Neuronal stem cell (in vitro differentiated cells): ENCODE data around the gene FAM185A.
A peak's percentile ranks its signal among the peaks of the same experiment; 100 is the strongest.
"Not testable (repeated sequence)": the region's sequence is repeated elsewhere in the genome, so short reads cannot be mapped to it uniquely, and the experiment has no call there.

Experiments used
- DNase-seq: peaks from one replicate; pipeline ENCODE4 v3.0.0-alpha.2; 2013; ENCODE audit warnings: low spot score
- H2AFZ ChIP-seq: one replicate; pipeline ENCODE4 v1.6.1; 2013; ENCODE audit warnings: mild to moderate bottlenecking, low read length, inconsistent platforms
- H2AK5ac ChIP-seq: 2 replicates; pipeline ENCODE4 v1.6.1; 2013; ENCODE audit warnings: low read depth, mild to moderate bottlenecking, inconsistent platforms, low read length, moderate library complexity, mixed read lengths
- H2BK120ac ChIP-seq: 2 replicates; pipeline ENCODE4 v1.6.1; 2013; ENCODE audit warnings: low read depth, mild to moderate bottlenecking, inconsistent platforms, low read length, moderate library complexity, mixed read lengths
- H2BK12ac ChIP-seq: one replicate; pipeline ENCODE4 v1.6.1; 2013; ENCODE audit warnings: low read length, inconsistent platforms
- H2BK15ac ChIP-seq: 2 replicates; pipeline ENCODE4 v1.6.1; 2013; ENCODE audit warnings: mild to moderate bottlenecking, low read length, inconsistent platforms, mixed read lengths
- H2BK5ac ChIP-seq: one replicate; pipeline ENCODE4 v1.6.1; 2013; ENCODE audit warnings: inconsistent platforms, mild to moderate bottlenecking, low read length, moderate library complexity
- H3K14ac ChIP-seq: one replicate; pipeline ENCODE4 v1.6.1; 2013; ENCODE audit warnings: low read length, inconsistent platforms
- H3K18ac ChIP-seq: 2 replicates; pipeline ENCODE4 v1.6.1; 2013; ENCODE audit warnings: low read length, inconsistent platforms
- H3K23ac ChIP-seq: 2 replicates; pipeline ENCODE4 v1.6.1; 2013; ENCODE audit warnings: low read depth, mild to moderate bottlenecking, mixed read lengths, low read length, inconsistent platforms; ENCODE audit not compliant: poor library complexity
- H3K27ac ChIP-seq: replicated peaks from 3 replicates; pipeline ENCODE4 v1.5.1; 2013; ENCODE audit warnings: low read length, inconsistent platforms
- H3K27me3 ChIP-seq, 3 experiments: 2 replicates each; pipeline ENCODE4 v1.6.1; 2013; ENCODE audit warnings: low read length in 3 of 3, mild to moderate bottlenecking in 2 of 3, inconsistent platforms in 1 of 3, low read depth in 1 of 3, mixed read lengths in 1 of 3, moderate library complexity in 1 of 3; ENCODE audit not compliant: control insufficient read depth in 3 of 3, insufficient read depth in 3 of 3
- H3K36me3 ChIP-seq, 2 donors: replicated peaks in 1 of 2; 2 replicates each; pipeline ENCODE4 v1.6.1; 2013; ENCODE audit warnings: low read length in 2 of 2; ENCODE audit not compliant: control insufficient read depth in 2 of 2, insufficient read depth in 2 of 2
- H3K4ac ChIP-seq: 2 replicates; pipeline ENCODE4 v1.6.1; 2013; ENCODE audit warnings: inconsistent platforms, mild to moderate bottlenecking, low read length, moderate library complexity
- H3K4me1 ChIP-seq, 2 donors: 1 replicate in 1 of 2; 2 replicates in 1 of 2; pipeline ENCODE4 v1.6.1; 2013; ENCODE audit warnings: low read length in 2 of 2, low read depth in 1 of 2; ENCODE audit not compliant: control insufficient read depth in 2 of 2, insufficient read depth in 1 of 2
- H3K4me2 ChIP-seq: one replicate; pipeline ENCODE4 v1.6.1; 2013; ENCODE audit warnings: mild to moderate bottlenecking, low read length, inconsistent platforms; ENCODE audit not compliant: insufficient read depth, poor library complexity, severe bottlenecking
- H3K4me3 ChIP-seq, 2 donors: 2 replicates each; pipeline ENCODE4 v1.5.1; 2013; ENCODE audit warnings: low read length in 2 of 2, mild to moderate bottlenecking in 2 of 2, inconsistent platforms in 1 of 2, moderate library complexity in 1 of 2
- H3K79me1 ChIP-seq: one replicate; pipeline ENCODE4 v1.6.1; 2013; ENCODE audit warnings: low read depth, mild to moderate bottlenecking, inconsistent platforms, low read length, moderate library complexity
- H3K9ac ChIP-seq: one replicate; pipeline ENCODE4 v1.6.1; 2013; ENCODE audit warnings: mild to moderate bottlenecking, low read depth, low read length, inconsistent platforms; ENCODE audit not compliant: poor library complexity
- H3K9me3 ChIP-seq, 2 donors: replicated peaks in 1 of 2; 2 replicates each; pipeline versions ENCODE3 to v1.6.1; 2013; ENCODE audit warnings: low read length in 2 of 2, mild to moderate bottlenecking in 2 of 2, inconsistent platforms in 1 of 2, low read depth in 1 of 2, mixed read lengths in 1 of 2, moderate library complexity in 1 of 2; ENCODE audit not compliant: control insufficient read depth in 2 of 2, insufficient read depth in 1 of 2
- H4K8ac ChIP-seq: one replicate; pipeline ENCODE4 v1.6.1; 2013; ENCODE audit warnings: low read depth, mild to moderate bottlenecking, inconsistent platforms, low read length, moderate library complexity
- H4K91ac ChIP-seq: one replicate; pipeline ENCODE4 v1.6.1; 2013; ENCODE audit warnings: low read length, low read depth, mild to moderate bottlenecking, inconsistent platforms; ENCODE audit not compliant: poor library complexity
- WGBS, 2 donors: extraction: QIAGEN DNeasy Blood & Tissue Kit; methylation state at CpG; one replicate each; pipeline ENCODE4 v1.1.7; 2013; ENCODE audit warnings: missing lambda C conversion rate in 2 of 2, mixed read lengths in 1 of 2; ENCODE audit not compliant: insufficient read length in 2 of 2, insufficient replicate concordance in 1 of 2; ENCODE audit errors: extremely low coverage in 2 of 2; 5-methylcytosine and 5-hydroxymethylcytosine counted together

The FAM185A gene

GRCh38 chr7:102730431-102730830, 18.4 kb upstream of the FAM185A start:
- H2AFZ ChIP-seq, H3K9me3 ChIP-seq, H3K4ac ChIP-seq, H2BK12ac ChIP-seq, H3K27me3 ChIP-seq, H2BK15ac ChIP-seq, DNase-seq, H4K8ac ChIP-seq, H3K36me3 ChIP-seq, H3K9ac ChIP-seq, H2AK5ac ChIP-seq, H3K4me2 ChIP-seq, H3K14ac ChIP-seq, H3K4me3 ChIP-seq, H3K18ac ChIP-seq, H2BK5ac ChIP-seq, H3K4me1 ChIP-seq, H3K23ac ChIP-seq, H2BK120ac ChIP-seq, H3K27ac ChIP-seq, H3K79me1 ChIP-seq, H4K91ac ChIP-seq: not testable (repeated sequence)
- WGBS, 2 donors, result no CpG with 5 or more reads among the region's 3 CpGs

- WGBS, 2 donors, result no CpG with 5 or more reads among the region's 4 CpGs
Observed at GRCh38 chr7:102742002-102742771, 6.6 kb upstream of the FAM185A start.

GRCh38 chr7:102743861-102744260, 4.9 kb upstream of the FAM185A start:
- H3K9ac ChIP-seq, H3K14ac ChIP-seq, H2BK5ac ChIP-seq, H3K4me1 ChIP-seq, H3K27ac ChIP-seq, H2BK15ac ChIP-seq, H3K23ac ChIP-seq, H3K4ac ChIP-seq, H3K4me2 ChIP-seq, H4K91ac ChIP-seq, H3K4me3 ChIP-seq, H3K18ac ChIP-seq, H2AK5ac ChIP-seq, H3K27me3 ChIP-seq, H3K79me1 ChIP-seq, H2BK12ac ChIP-seq, H2BK120ac ChIP-seq, H3K36me3 ChIP-seq, H3K9me3 ChIP-seq, DNase-seq: not testable (repeated sequence)
- Histone ChIP-seq H2AFZ (peak overlapping the region; percentile 56), H4K8ac (peak overlapping the region; percentile 92)
- no CpG with 5 or more reads among the region's 9 CpGs for WGBS, 2 donors

More at GRCh38 chr7:102742002-102742771, 6.6 kb upstream of the FAM185A start:
- not testable (repeated sequence) for H3K4me3 ChIP-seq, H3K23ac ChIP-seq, H2BK120ac ChIP-seq, H3K18ac ChIP-seq, H4K91ac ChIP-seq, H3K9ac ChIP-seq, H3K4ac ChIP-seq, H2AK5ac ChIP-seq, H3K14ac ChIP-seq, H3K79me1 ChIP-seq, H3K36me3 ChIP-seq, H3K4me1 ChIP-seq, H3K4me2 ChIP-seq, H2BK15ac ChIP-seq, H3K9me3 ChIP-seq, DNase-seq, H3K27ac ChIP-seq, H4K8ac ChIP-seq, H2BK5ac ChIP-seq, H3K27me3 ChIP-seq, H2BK12ac ChIP-seq
- H2AFZ ChIP-seq, result peak overlapping the region; percentile 87

GRCh38 chr7:102745494-102746288, 3.1 kb upstream of the FAM185A start:
- not testable (repeated sequence) for H3K14ac ChIP-seq, H2BK120ac ChIP-seq, H3K18ac ChIP-seq, H3K27ac ChIP-seq, H3K36me3 ChIP-seq, H4K8ac ChIP-seq, H3K4me2 ChIP-seq, H3K4me3 ChIP-seq, H3K4ac ChIP-seq, H2AFZ ChIP-seq, DNase-seq, H2AK5ac ChIP-seq, H2BK5ac ChIP-seq, H3K27me3 ChIP-seq, H2BK15ac ChIP-seq, H3K9ac ChIP-seq, H3K4me1 ChIP-seq, H3K9me3 ChIP-seq, H3K79me1 ChIP-seq, H2BK12ac ChIP-seq, H3K23ac ChIP-seq, H4K91ac ChIP-seq
- no CpG with 5 or more reads among the region's 4 CpGs for WGBS, 2 donors
